ENCODE results near the gene PWWP2A. TPM values are rescaled to one million over a fixed set of nuclear protein-coding genes. Genes with fewer than 3 reads are reported as not detected.

Gene PWWP2A
- polyA plus RNA-seq, 2 donors: 4.8 to 5.4 TPM

GRCh38 chr5:160061770-160062169, 57.5 kb downstream of the PWWP2A start:
- WGBS, 2 donors: 54 to 93% methylated on average over 3 of the region's 3 CpGs

GRCh38 chr5:160060001-160060400, 59.2 kb downstream of the PWWP2A start:
- WGBS, 2 donors: 91 to 93% methylated on average over 4 of the region's 4 CpGs
- Histone ChIP-seq H3K27me3 (ENCODE audit: control insufficient read depth in 1 of 2, insufficient read depth in 2 of 2, low read length in 2 of 2) (no peaks in the 10 kb centered on the region), H3K27ac (ENCODE audit: low read depth in 2 of 2, low read length in 1 of 2) (no peak overlapping the region), H3K36me3 (ENCODE audit: control insufficient read depth in 2 of 2, insufficient read depth in 2 of 2, low read length in 1 of 2) (peaks cover 4 to 15% of the 10 kb centered on the region in 2 donors), H3K4me3 (ENCODE audit: low read depth in 1 of 2, low read length in 2 of 2) (no peak overlapping the region), H3K9me3 (ENCODE audit: control insufficient read depth in 2 of 2, insufficient read depth in 1 of 2, low read depth in 1 of 2, low read length in 1 of 2) (no peaks in the 10 kb centered on the region), H3K4me1 (ENCODE audit: control insufficient read depth in 2 of 2, insufficient read depth in 2 of 2, low read length in 1 of 2) (peaks cover 2 to 5% of the 10 kb centered on the region in 2 donors)

More at GRCh38 chr5:160061770-160062169, 57.5 kb downstream of the PWWP2A start:
- Histone ChIP-seq H3K4me1 (ENCODE audit: control insufficient read depth in 2 of 2, insufficient read depth in 2 of 2, low read length in 1 of 2) (peaks cover 2 to 5% of the 10 kb centered on the region in 2 donors), H3K27me3 (ENCODE audit: control insufficient read depth in 1 of 2, insufficient read depth in 2 of 2, low read length in 2 of 2) (no peaks in the 10 kb centered on the region), H3K9me3 (ENCODE audit: control insufficient read depth in 2 of 2, insufficient read depth in 1 of 2, low read depth in 1 of 2, low read length in 1 of 2) (no peaks in the 10 kb centered on the region), H3K27ac (ENCODE audit: low read depth in 2 of 2, low read length in 1 of 2) (no peak overlapping the region), H3K4me3 (ENCODE audit: low read depth in 1 of 2, low read length in 2 of 2) (no peak overlapping the region), H3K36me3 (ENCODE audit: control insufficient read depth in 2 of 2, insufficient read depth in 2 of 2, low read length in 1 of 2) (peaks cover 4 to 13% of the 10 kb centered on the region in 2 donors)

GRCh38 chr5:160057256-160057655, 62.0 kb downstream of the PWWP2A start:
- Histone ChIP-seq H3K36me3 (ENCODE audit: control insufficient read depth in 2 of 2, insufficient read depth in 2 of 2, low read length in 1 of 2) (peaks cover 6 to 13% of the 10 kb centered on the region in 2 donors), H3K27ac (ENCODE audit: low read depth in 2 of 2, low read length in 1 of 2) (no peak overlapping the region), H3K4me3 (ENCODE audit: low read depth in 1 of 2, low read length in 2 of 2) (no peak overlapping the region), H3K27me3 (ENCODE audit: control insufficient read depth in 1 of 2, insufficient read depth in 2 of 2, low read length in 2 of 2) (no peaks in the 10 kb centered on the region), H3K9me3 (ENCODE audit: control insufficient read depth in 2 of 2, insufficient read depth in 1 of 2, low read depth in 1 of 2, low read length in 1 of 2) (no peaks in the 10 kb centered on the region), H3K4me1 (ENCODE audit: control insufficient read depth in 2 of 2, insufficient read depth in 2 of 2, low read length in 1 of 2) (no peaks in the 10 kb centered on the region)
- WGBS, 2 donors: 95 to 96% methylated on average over 4 of the region's 4 CpGs

- 90 to 91% methylated on average over 2 of the region's 2 CpGs for WGBS, 2 donors
- Histone ChIP-seq H3K36me3 (ENCODE audit: control insufficient read depth in 2 of 2, insufficient read depth in 2 of 2, low read length in 1 of 2) (peaks cover 6 to 9% of the 10 kb centered on the region in 2 donors), H3K4me3 (ENCODE audit: low read depth in 1 of 2, low read length in 2 of 2) (no peak overlapping the region), H3K9me3 (ENCODE audit: control insufficient read depth in 2 of 2, insufficient read depth in 1 of 2, low read depth in 1 of 2, low read length in 1 of 2) (no peaks in the 10 kb centered on the region), H3K27ac (ENCODE audit: low read depth in 2 of 2, low read length in 1 of 2) (no peak overlapping the region), H3K27me3 (ENCODE audit: control insufficient read depth in 1 of 2, insufficient read depth in 2 of 2, low read length in 2 of 2) (no peaks in the 10 kb centered on the region), H3K4me1 (ENCODE audit: control insufficient read depth in 2 of 2, insufficient read depth in 2 of 2, low read length in 1 of 2) (no peaks in the 10 kb centered on the region)
Observed at GRCh38 chr5:160054831-160055230, 64.4 kb downstream of the PWWP2A start.

GRCh38 chr5:160054047-160054446, 65.2 kb downstream of the PWWP2A start:
- H3K4me3 ChIP-seq (ENCODE audit: low read depth in 1 of 2, low read length in 2 of 2): no peak overlapping the region
- no peak overlapping the region for H3K27ac ChIP-seq (ENCODE audit: low read depth in 2 of 2, low read length in 1 of 2)
- WGBS, 2 donors: 96 to 98% methylated on average over 1 of the region's 1 CpG
- H3K36me3 ChIP-seq (ENCODE audit: control insufficient read depth in 2 of 2, insufficient read depth in 2 of 2, low read length in 1 of 2): peaks cover 9 to 12% of the 10 kb centered on the region in 2 donors
- H3K4me1 ChIP-seq (ENCODE audit: control insufficient read depth in 2 of 2, insufficient read depth in 2 of 2, low read length in 1 of 2): no peaks in the 10 kb centered on the region
- no peaks in the 10 kb centered on the region for H3K27me3 ChIP-seq (ENCODE audit: control insufficient read depth in 1 of 2, insufficient read depth in 2 of 2, low read length in 2 of 2)
- no peaks in the 10 kb centered on the region for H3K9me3 ChIP-seq (ENCODE audit: control insufficient read depth in 2 of 2, insufficient read depth in 1 of 2, low read depth in 1 of 2, low read length in 1 of 2)

- Histone ChIP-seq H3K27me3 (ENCODE audit: control insufficient read depth in 1 of 2, insufficient read depth in 2 of 2, low read length in 2 of 2) (no peaks in the 10 kb centered on the region), H3K36me3 (ENCODE audit: control insufficient read depth in 2 of 2, insufficient read depth in 2 of 2, low read length in 1 of 2) (peaks cover 7 to 12% of the 10 kb centered on the region in 2 donors), H3K27ac (ENCODE audit: low read depth in 2 of 2, low read length in 1 of 2) (no peak overlapping the region), H3K4me1 (ENCODE audit: control insufficient read depth in 2 of 2, insufficient read depth in 2 of 2, low read length in 1 of 2) (no peaks in the 10 kb centered on the region), H3K4me3 (ENCODE audit: low read depth in 1 of 2, low read length in 2 of 2) (no peak overlapping the region), H3K9me3 (ENCODE audit: control insufficient read depth in 2 of 2, insufficient read depth in 1 of 2, low read depth in 1 of 2, low read length in 1 of 2) (no peaks in the 10 kb centered on the region)
- 62 to 74% methylated on average over 3 of the region's 3 CpGs for WGBS, 2 donors
Observed at GRCh38 chr5:160049099-160049498, 70.2 kb downstream of the PWWP2A start.

GRCh38 chr5:160048131-160048530, 71.1 kb downstream of the PWWP2A start:
- H3K36me3 ChIP-seq (ENCODE audit: control insufficient read depth in 2 of 2, insufficient read depth in 2 of 2, low read length in 1 of 2): peaks cover 3 to 10% of the 10 kb centered on the region in 2 donors
- H3K4me3 ChIP-seq (ENCODE audit: low read depth in 1 of 2, low read length in 2 of 2): no peak overlapping the region
- no peaks in the 10 kb centered on the region for H3K4me1 ChIP-seq (ENCODE audit: control insufficient read depth in 2 of 2, insufficient read depth in 2 of 2, low read length in 1 of 2)
- no peaks in the 10 kb centered on the region for H3K9me3 ChIP-seq (ENCODE audit: control insufficient read depth in 2 of 2, insufficient read depth in 1 of 2, low read depth in 1 of 2, low read length in 1 of 2)
- H3K27ac ChIP-seq (ENCODE audit: low read depth in 2 of 2, low read length in 1 of 2): no peak overlapping the region
- WGBS, 2 donors: 81 to 86% methylated on average over 9 of the region's 9 CpGs
- H3K27me3 ChIP-seq (ENCODE audit: control insufficient read depth in 1 of 2, insufficient read depth in 2 of 2, low read length in 2 of 2): no peaks in the 10 kb centered on the region

GRCh38 chr5:160047423-160047822, 71.8 kb downstream of the PWWP2A start:
- H3K36me3 ChIP-seq (ENCODE audit: control insufficient read depth in 2 of 2, insufficient read depth in 2 of 2, low read length in 1 of 2): peaks cover 3 to 10% of the 10 kb centered on the region in 2 donors
- H3K4me3 ChIP-seq (ENCODE audit: low read depth in 1 of 2, low read length in 2 of 2): no peak overlapping the region
- H3K4me1 ChIP-seq (ENCODE audit: control insufficient read depth in 2 of 2, insufficient read depth in 2 of 2, low read length in 1 of 2): no peaks in the 10 kb centered on the region
- no peaks in the 10 kb centered on the region for H3K9me3 ChIP-seq (ENCODE audit: control insufficient read depth in 2 of 2, insufficient read depth in 1 of 2, low read depth in 1 of 2, low read length in 1 of 2)
- 85 to 89% methylated on average over 3 of the region's 3 CpGs for WGBS, 2 donors
- no peaks in the 10 kb centered on the region for H3K27me3 ChIP-seq (ENCODE audit: control insufficient read depth in 1 of 2, insufficient read depth in 2 of 2, low read length in 2 of 2)
- H3K27ac ChIP-seq (ENCODE audit: low read depth in 2 of 2, low read length in 1 of 2): no peak overlapping the region

GRCh38 chr5:160044967-160045366, 74.3 kb downstream of the PWWP2A start:
- Histone ChIP-seq H3K27me3 (ENCODE audit: control insufficient read depth in 1 of 2, insufficient read depth in 2 of 2, low read length in 2 of 2) (no peaks in the 10 kb centered on the region), H3K27ac (ENCODE audit: low read depth in 2 of 2, low read length in 1 of 2) (no peak overlapping the region), H3K9me3 (ENCODE audit: control insufficient read depth in 2 of 2, insufficient read depth in 1 of 2, low read depth in 1 of 2, low read length in 1 of 2) (no peaks in the 10 kb centered on the region), H3K4me3 (ENCODE audit: low read depth in 1 of 2, low read length in 2 of 2) (no peak overlapping the region), H3K36me3 (ENCODE audit: control insufficient read depth in 2 of 2, insufficient read depth in 2 of 2, low read length in 1 of 2) (peaks cover 3 to 7% of the 10 kb centered on the region in 2 donors), H3K4me1 (ENCODE audit: control insufficient read depth in 2 of 2, insufficient read depth in 2 of 2, low read length in 1 of 2) (no peaks in the 10 kb centered on the region)
- 81 to 90% methylated on average over 3 of the region's 3 CpGs for WGBS, 2 donors

GRCh38 chr5:160044391-160044804, 74.9 kb downstream of the PWWP2A start:
- Histone ChIP-seq H3K9me3 (ENCODE audit: control insufficient read depth in 2 of 2, insufficient read depth in 1 of 2, low read depth in 1 of 2, low read length in 1 of 2) (no peaks in the 10 kb centered on the region), H3K27ac (ENCODE audit: low read depth in 2 of 2, low read length in 1 of 2) (no peak overlapping the region), H3K4me1 (ENCODE audit: control insufficient read depth in 2 of 2, insufficient read depth in 2 of 2, low read length in 1 of 2) (no peaks in the 10 kb centered on the region), H3K4me3 (ENCODE audit: low read depth in 1 of 2, low read length in 2 of 2) (no peak overlapping the region), H3K36me3 (ENCODE audit: control insufficient read depth in 2 of 2, insufficient read depth in 2 of 2, low read length in 1 of 2) (peaks cover 0 to 3% of the 10 kb centered on the region in 2 donors), H3K27me3 (ENCODE audit: control insufficient read depth in 1 of 2, insufficient read depth in 2 of 2, low read length in 2 of 2) (no peaks in the 10 kb centered on the region)
- WGBS, 2 donors: 96 to 100% methylated on average over 1 of the region's 1 CpG
